NCI-H226 (cell line): Measurements from ENCODE around the gene HMGA1.
A peak's percentile ranks its signal among the peaks of the same experiment; 100 is the strongest.
"Not testable (repeated sequence)": the region's sequence is repeated elsewhere in the genome, so short reads cannot be mapped to it uniquely, and the experiment has no call there.

Experiments
- DNase-seq: peaks from one replicate; pipeline ENCODE4 v3.0.0-alpha.2; 2015

HMGA1 gene

GRCh38 chr6:34241351-34242215 is 4.9 kb downstream of the HMGA1 start:
- no peak for DNase-seq

GRCh38 chr6:34242252-34243130 is 5.8 kb downstream of the HMGA1 start:
- no peak for DNase-seq

GRCh38 chr6:34243131-34243771 is 6.6 kb downstream of the HMGA1 start:
- peak; percentile 50 for DNase-seq

GRCh38 chr6:34243901-34244884 is 7.5 kb downstream of the HMGA1 start:
- peak; percentile 96 for DNase-seq

GRCh38 chr6:34245032-34245760 is 8.5 kb downstream of the HMGA1 start:
- not testable (repeated sequence) for DNase-seq

- DNase-seq, result not testable (repeated sequence)
These were observed 9.1 kb downstream of the HMGA1 start for GRCh38 chr6:34245761-34246140.

GRCh38 chr6:34246249-34246562 is 9.5 kb downstream of the HMGA1 start:
- no peak for DNase-seq

- peak; percentile 55 for DNase-seq
These were observed 10.1 kb downstream of the HMGA1 start for GRCh38 chr6:34246563-34247391.

GRCh38 chr6:34247481-34248197 is 11.0 kb downstream of the HMGA1 start:
- no peak for DNase-seq

GRCh38 chr6:34248198-34248726 is 11.6 kb downstream of the HMGA1 start:
- DNase-seq, result peak; percentile 39

- DNase-seq, result peak; percentile 93
These were observed 12.2 kb downstream of the HMGA1 start, which contains the start of gene SMIM29 for GRCh38 chr6:34248727-34249468. Gene SMIM29, minus strand, starts transcription at chr6:34249006. Its CDS starts 1,215 bp downstream, at chr6:34247791.

- DNase-seq, result no peak
These were observed 13.0 kb downstream of the HMGA1 start for GRCh38 chr6:34249469-34250261.

- DNase-seq, result not testable (repeated sequence)
These were observed 15.7 kb downstream of the HMGA1 start for GRCh38 chr6:34252395-34252794.

- DNase-seq, result no peak
These were observed 22.9 kb downstream of the HMGA1 start for GRCh38 chr6:34259529-34260069.

- DNase-seq, result no peak
These were observed 24.0 kb downstream of the HMGA1 start for GRCh38 chr6:34260576-34261267.

- DNase-seq, result not testable (repeated sequence)
These were observed 26.8 kb downstream of the HMGA1 start for GRCh38 chr6:34263484-34263883.

- no peak for DNase-seq
These were observed 31.1 kb downstream of the HMGA1 start for GRCh38 chr6:34267746-34268145.
